HUES64 (cell line): Measurements from ENCODE around the gene OR8K5. TPM values are rescaled to one million over a fixed set of nuclear protein-coding genes. Genes with fewer than 3 reads are reported as not detected.

ENCODE experiments used
- H3K27ac ChIP-seq: 2 replicates; pipeline ENCODE4 v1.7.0; 2013; ENCODE audit warnings: low read depth, low read length, inconsistent platforms
- H3K27me3 ChIP-seq: 2 replicates; pipeline ENCODE4 v1.6.1; 2013; ENCODE audit warnings: mild to moderate bottlenecking, low read length; ENCODE audit not compliant: insufficient read depth
- H3K36me3 ChIP-seq: 2 replicates; pipeline ENCODE4 v1.6.1; 2013; ENCODE audit warnings: mild to moderate bottlenecking, low read length; ENCODE audit not compliant: insufficient read depth
- H3K4me1 ChIP-seq: 2 replicates; pipeline ENCODE4 v1.6.1; 2013; ENCODE audit warnings: mild to moderate bottlenecking, low read length, moderate library complexity; ENCODE audit not compliant: insufficient read depth
- H3K4me3 ChIP-seq: 2 replicates; pipeline ENCODE4 v1.5.1; 2013; ENCODE audit warnings: mild to moderate bottlenecking, low read length, moderate library complexity
- H3K9ac ChIP-seq: 2 replicates; pipeline ENCODE4 v1.6.1; 2013; ENCODE audit warnings: mild to moderate bottlenecking, low read depth, low read length
- H3K9me3 ChIP-seq: 2 replicates; pipeline ENCODE4 v1.6.1; 2013; ENCODE audit warnings: low read depth, low read length; ENCODE audit not compliant: insufficient read depth
- WGBS: fragments of 150-250, 120-280 bp; methylation state at CpG from one replicate; pipeline ENCODE4 v1.1.7; 2013; ENCODE audit warnings: missing lambda C conversion rate; 5-methylcytosine and 5-hydroxymethylcytosine counted together
- polyA plus RNA-seq, 2 experiments: library from polyadenylated mRNA; stranded (reverse); fragments of 50-300 nt; gene quantifications; one replicate each; pipeline ENCODE4 v1.2.3, GENCODE V29; 2013

The OR8K5 gene, protein sequence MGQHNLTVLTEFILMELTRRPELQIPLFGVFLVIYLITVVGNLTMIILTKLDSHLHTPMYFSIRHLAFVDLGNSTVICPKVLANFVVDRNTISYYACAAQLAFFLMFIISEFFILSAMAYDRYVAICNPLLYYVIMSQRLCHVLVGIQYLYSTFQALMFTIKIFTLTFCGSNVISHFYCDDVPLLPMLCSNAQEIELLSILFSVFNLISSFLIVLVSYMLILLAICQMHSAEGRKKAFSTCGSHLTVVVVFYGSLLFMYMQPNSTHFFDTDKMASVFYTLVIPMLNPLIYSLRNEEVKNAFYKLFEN
- polyA plus RNA-seq (2013, experiment 1 of 2): not detected
- not detected for polyA plus RNA-seq (2013, experiment 2 of 2)

DNA sequence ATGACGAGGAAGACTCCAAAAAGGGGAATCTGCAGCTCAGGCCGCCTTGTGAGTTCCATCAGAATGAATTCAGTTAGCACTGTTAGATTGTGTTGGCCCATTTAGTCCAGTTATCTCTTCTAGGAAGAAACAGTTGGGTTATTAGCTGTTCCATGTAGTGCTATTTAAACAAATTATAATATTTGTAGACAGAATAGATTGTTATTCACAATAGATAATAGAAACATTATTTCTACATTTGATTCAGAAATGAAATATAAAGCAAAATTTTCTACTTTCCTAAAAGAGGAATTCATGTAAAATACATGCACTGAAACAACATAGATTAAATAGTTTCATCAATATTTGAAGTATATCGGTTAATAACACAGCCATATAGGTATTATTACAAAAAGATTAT lies at the start of gene OR8K5:
Gene OR8K5 (minus strand): TSS at position 101 of the 400 bp plus-strand sequence. CDS start 0 bp downstream, at position 101.
- Histone ChIP-seq H3K9ac (no peak within 1 kb of the TSS), H3K27ac (no peak within 1 kb of the TSS), H3K36me3 (no peaks in the 10 kb centered on the region), H3K4me3 (no peak within 1 kb of the TSS), H3K9me3 (peaks cover 7% of the 10 kb centered on the region; the same call in 1 of the 2 replicates), H3K4me1 (no peaks in the 10 kb centered on the region), H3K27me3 (no peaks in the 10 kb centered on the region)
- WGBS: 93% methylated on average over 2 of the region's 3 CpGs

- 100% methylated on average over 1 of the region's 1 CpG for WGBS
- H3K27me3 ChIP-seq: no peaks in the 10 kb centered on the region
- H3K4me1 ChIP-seq: no peaks in the 10 kb centered on the region
Observed at GRCh38 chr11:56207790-56208189, 47.7 kb upstream of the OR8K5 start.

GRCh38 chr11:56197367-56197766 lies 37.2 kb upstream of the OR8K5 start:
- Histone ChIP-seq H3K9me3 (no peaks in the 10 kb centered on the region), H3K36me3 (no peaks in the 10 kb centered on the region), H3K27ac (no peak overlapping the region), H3K4me3 (no peak overlapping the region), H3K4me1 (no peaks in the 10 kb centered on the region), H3K9ac (no peak overlapping the region), H3K27me3 (no peaks in the 10 kb centered on the region)
- no CpG with 5 or more reads among the region's 2 CpGs for WGBS

More at GRCh38 chr11:56207790-56208189, 47.7 kb upstream of the OR8K5 start:
- no peak overlapping the region for H3K27ac ChIP-seq
- H3K36me3 ChIP-seq: no peaks in the 10 kb centered on the region
- 0 out of 2 replicates have a peak, but pooled peaks cover 3% of the 10 kb centered on the region for H3K9me3 ChIP-seq
- no peak overlapping the region for H3K4me3 ChIP-seq
- H3K9ac ChIP-seq: no peak overlapping the region

GRCh38 chr11:56196705-56197104 lies 36.6 kb upstream of the OR8K5 start:
- 100% methylated on average over 2 of the region's 3 CpGs for WGBS
- Histone ChIP-seq H3K9me3 (no peaks in the 10 kb centered on the region), H3K9ac (no peak overlapping the region), H3K27me3 (no peaks in the 10 kb centered on the region), H3K4me1 (no peaks in the 10 kb centered on the region), H3K36me3 (no peaks in the 10 kb centered on the region), H3K27ac (no peak overlapping the region), H3K4me3 (no peak overlapping the region)

DNA sequence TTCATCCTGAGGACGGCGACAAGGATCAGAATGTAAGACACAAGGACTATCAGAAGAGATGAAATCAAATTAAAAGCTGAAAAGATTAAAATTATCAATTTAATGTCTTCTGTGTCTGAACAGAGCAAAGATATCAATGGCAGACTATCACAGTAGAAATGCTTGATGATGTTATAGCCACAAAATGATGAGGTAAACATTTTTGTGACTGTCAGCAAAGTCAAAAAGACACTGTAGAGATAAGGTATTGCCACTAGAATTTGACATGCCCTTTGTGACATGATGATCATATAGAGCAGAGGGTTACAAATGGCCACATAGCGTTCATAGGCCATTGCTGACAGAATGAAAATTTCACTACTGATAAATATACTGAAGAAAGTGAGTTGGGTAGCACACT lies 28.5 kb upstream of the OR8K5 start:
- Histone ChIP-seq H3K9ac (no peak overlapping the region), H3K36me3 (no peaks in the 10 kb centered on the region), H3K4me3 (no peak overlapping the region), H3K4me1 (no peaks in the 10 kb centered on the region), H3K27ac (no peak overlapping the region), H3K27me3 (no peaks in the 10 kb centered on the region), H3K9me3 (0 out of 2 replicates have a peak, but pooled peaks cover 2% of the 10 kb centered on the region)
- WGBS: 92% methylated on average over 3 of the region's 3 CpGs

DNA sequence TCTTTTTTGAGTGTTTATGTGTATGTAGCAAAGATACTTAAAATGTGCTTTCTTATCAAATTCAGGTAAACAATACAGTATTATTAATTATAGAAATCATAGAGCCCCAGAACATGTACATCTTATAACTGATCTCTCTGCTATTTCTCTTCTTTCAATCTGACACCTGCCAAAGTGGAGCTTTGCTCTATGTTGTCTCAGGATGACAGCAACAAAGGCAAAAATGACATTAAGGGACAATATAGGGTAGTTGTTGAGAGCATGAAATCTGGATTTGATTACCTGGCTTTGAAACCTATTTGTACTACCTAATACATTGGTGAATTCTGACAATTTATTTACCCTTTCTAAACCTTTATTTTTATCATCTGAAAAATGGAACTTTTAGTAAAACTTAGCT lies 23.3 kb upstream of the OR8K5 start:
- no peak overlapping the region for H3K4me3 ChIP-seq
- H3K27ac ChIP-seq: no peak overlapping the region
- no peaks in the 10 kb centered on the region for H3K27me3 ChIP-seq
- H3K4me1 ChIP-seq: no peaks in the 10 kb centered on the region
- H3K9me3 ChIP-seq: peaks cover 22% of the 10 kb centered on the region
- H3K36me3 ChIP-seq: no peaks in the 10 kb centered on the region
- H3K9ac ChIP-seq: no peak overlapping the region

- no peaks in the 10 kb centered on the region for H3K36me3 ChIP-seq
- no peak within 1 kb of the TSS for H3K4me3 ChIP-seq
- H3K9me3 ChIP-seq: peaks cover 25% of the 10 kb centered on the region
- no peak within 1 kb of the TSS for H3K9ac ChIP-seq
- H3K27ac ChIP-seq: no peak within 1 kb of the TSS
- H3K4me1 ChIP-seq: no peaks in the 10 kb centered on the region
- H3K27me3 ChIP-seq: no peaks in the 10 kb centered on the region
- 100% methylated on average over 1 of the region's 1 CpG for WGBS
Observed at GRCh38 chr11:56176318-56176717, 16.2 kb upstream of the OR8K5 start, which contains the start of gene OR5J2. OR5J2 (plus strand) TSS chr11:56176618; CDS start chr11:56176618, 0 bp downstream.

- Histone ChIP-seq H3K4me1 (no peaks in the 10 kb centered on the region), H3K27me3 (no peaks in the 10 kb centered on the region), H3K9me3 (no peaks in the 10 kb centered on the region), H3K4me3 (no peak overlapping the region), H3K9ac (no peak overlapping the region), H3K36me3 (no peaks in the 10 kb centered on the region), H3K27ac (no peak overlapping the region)
- WGBS: 94% methylated on average over 3 of the region's 3 CpGs
Observed at GRCh38 chr11:56172256-56172830, 12.2 kb upstream of the OR8K5 start.

- H3K36me3 ChIP-seq: no peaks in the 10 kb centered on the region
- 78% methylated on average over 2 of the region's 3 CpGs for WGBS
- no peaks in the 10 kb centered on the region for H3K4me1 ChIP-seq
- no peaks in the 10 kb centered on the region for H3K9me3 ChIP-seq
- no peak overlapping the region for H3K9ac ChIP-seq
- H3K27me3 ChIP-seq: no peaks in the 10 kb centered on the region
- no peak overlapping the region for H3K4me3 ChIP-seq
- no peak overlapping the region for H3K27ac ChIP-seq
Observed at GRCh38 chr11:56163804-56164203, 3.7 kb upstream of the OR8K5 start.

DNA sequence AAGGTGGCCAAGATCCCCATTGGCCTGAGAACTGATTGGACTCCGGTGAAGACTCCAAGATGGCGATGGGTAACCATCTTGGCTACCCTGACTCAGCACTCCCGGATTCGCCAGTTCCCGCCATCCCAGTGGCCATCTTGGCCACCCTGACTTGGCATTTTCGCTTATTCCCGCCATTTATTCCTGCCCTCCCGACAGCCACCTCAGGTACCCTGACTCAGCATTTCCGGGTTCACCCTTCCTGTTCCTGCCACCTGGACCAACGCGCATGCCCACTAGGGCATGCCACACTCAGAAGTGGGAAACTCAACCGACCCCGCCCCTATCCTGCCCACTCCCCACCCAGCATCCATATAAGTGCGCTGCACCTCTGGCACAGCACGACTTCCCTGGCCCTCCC lies 7.8 kb downstream of the OR8K5 start:
- Histone ChIP-seq H3K27me3 (no peaks in the 10 kb centered on the region), H3K9ac (no peak overlapping the region), H3K36me3 (no peaks in the 10 kb centered on the region), H3K27ac (no peak overlapping the region), H3K9me3 (peaks cover 11% of the 10 kb centered on the region), H3K4me3 (no peak overlapping the region), H3K4me1 (no peaks in the 10 kb centered on the region)
- WGBS: 96% methylated on average over 15 of the region's 15 CpGs

DNA sequence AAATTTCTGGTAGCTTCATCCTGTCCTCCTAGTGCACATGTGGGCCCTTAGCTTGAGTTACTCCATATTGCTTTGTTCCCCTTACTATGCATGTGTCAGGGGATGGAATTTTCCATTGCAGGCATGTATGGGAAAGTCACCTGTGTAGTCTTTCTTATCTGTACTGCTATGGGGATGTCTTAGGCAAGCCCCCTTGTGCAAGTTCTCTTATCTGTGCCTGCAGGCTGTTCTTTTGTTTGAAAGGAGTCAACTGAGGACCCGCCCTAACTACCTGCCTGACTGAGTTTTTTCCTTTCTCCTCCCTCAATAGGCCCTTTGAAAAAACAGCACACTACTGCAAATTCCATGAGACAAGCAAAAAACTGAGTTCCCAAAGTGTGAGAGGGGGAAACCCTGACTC lies 8.7 kb downstream of the OR8K5 start:
- Histone ChIP-seq H3K27ac (no peak overlapping the region), H3K36me3 (no peaks in the 10 kb centered on the region), H3K27me3 (no peaks in the 10 kb centered on the region), H3K4me3 (no peak overlapping the region), H3K4me1 (no peaks in the 10 kb centered on the region), H3K9me3 (peaks cover 11% of the 10 kb centered on the region), H3K9ac (no peak overlapping the region)
- 100% methylated on average over 1 of the region's 1 CpG for WGBS
